ENCODE data around the gene PIPOX.

The PIPOX gene

GRCh38 chr17:29049541-29050145 is 6.7 kb downstream of the PIPOX start:
- DNase-seq = no peak

DNA sequence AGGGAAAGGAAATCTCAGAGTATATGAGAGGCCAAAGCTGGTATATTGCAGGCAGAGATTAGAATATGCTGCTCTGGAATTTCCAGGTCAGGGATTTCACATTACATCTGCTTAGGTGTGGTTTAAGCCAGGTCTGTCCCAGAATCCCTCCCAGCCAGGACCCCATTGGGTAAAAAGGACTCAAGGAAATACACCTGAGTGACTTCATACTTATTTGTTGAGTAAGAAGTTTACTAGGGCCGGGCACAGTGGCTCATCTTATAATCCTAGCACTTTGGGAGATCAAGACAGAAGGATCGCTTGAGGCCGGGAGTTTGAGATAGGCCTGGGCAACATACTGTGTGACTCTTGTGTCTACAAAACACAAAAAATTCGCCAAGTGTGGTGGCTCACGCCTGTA is 7.2 kb downstream of the PIPOX start:
- no peak for DNase-seq

- DNase-seq = no peak
Observed at GRCh38 chr17:29051194-29051593, 8.3 kb downstream of the PIPOX start.

DNA sequence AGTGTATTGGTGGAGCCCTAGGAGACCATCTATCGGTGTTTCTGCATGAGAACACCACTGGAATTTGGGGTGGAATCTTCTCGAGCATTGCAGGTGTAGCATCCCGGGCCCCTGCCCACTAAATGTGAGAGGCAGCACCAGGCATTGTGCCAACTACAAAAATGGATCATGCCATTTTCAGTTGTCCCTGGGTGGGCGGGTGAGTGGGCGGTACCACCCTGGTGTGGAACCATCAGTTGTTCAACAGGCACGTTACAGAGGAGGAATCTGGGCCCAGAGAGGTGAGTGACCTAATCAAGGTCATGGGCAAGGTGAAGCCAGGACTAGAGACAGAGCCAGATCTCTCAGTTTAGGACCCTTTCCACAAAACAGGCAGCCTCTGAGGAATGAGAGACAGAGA is 8.8 kb downstream of the PIPOX start:
- DNase-seq = no peak

DNA sequence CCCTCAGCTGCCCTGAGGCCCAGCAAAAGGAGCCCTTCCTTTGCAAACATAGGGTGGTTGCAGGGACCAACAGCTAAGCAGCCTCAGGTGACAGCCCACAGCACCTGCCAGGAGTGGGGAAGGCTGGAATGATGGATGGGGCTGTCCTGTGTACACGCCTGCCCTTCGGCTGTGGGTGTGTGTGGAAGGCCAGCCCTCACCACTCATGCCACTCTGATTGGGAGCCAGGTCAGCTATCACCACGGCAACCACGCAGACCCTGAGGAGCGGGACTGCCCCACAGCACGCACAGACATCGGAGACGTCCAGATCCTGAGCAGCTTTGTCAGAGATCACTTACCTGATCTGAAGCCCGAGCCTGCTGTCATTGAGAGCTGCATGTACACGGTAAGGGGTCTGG is 11.9 kb downstream of the PIPOX start:
- no peak for DNase-seq

DNA sequence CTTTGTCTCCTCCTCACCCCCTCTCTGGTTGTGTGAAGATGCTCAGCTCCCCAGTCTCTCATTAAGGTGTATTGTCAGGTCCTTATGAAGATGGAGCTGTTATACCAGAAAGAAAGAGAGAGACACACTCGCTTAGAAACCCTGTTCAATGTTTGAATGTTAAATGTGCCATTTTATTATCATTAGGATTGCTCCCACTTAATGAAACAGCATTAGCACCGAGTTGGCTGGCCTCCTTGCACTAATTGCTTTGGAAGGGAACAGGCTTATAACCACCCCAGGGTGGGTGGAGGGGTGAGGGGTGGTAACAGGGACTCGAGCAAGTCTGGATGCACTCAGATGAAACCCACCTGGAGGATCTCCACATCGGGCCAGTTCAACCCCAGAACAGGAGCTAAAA is 14.4 kb downstream of the PIPOX start:
- DNase-seq = no peak

- peak; percentile 24 to 46 for DNase-seq
Observed at GRCh38 chr17:29058391-29058790, 15.4 kb downstream of the PIPOX start.

DNA sequence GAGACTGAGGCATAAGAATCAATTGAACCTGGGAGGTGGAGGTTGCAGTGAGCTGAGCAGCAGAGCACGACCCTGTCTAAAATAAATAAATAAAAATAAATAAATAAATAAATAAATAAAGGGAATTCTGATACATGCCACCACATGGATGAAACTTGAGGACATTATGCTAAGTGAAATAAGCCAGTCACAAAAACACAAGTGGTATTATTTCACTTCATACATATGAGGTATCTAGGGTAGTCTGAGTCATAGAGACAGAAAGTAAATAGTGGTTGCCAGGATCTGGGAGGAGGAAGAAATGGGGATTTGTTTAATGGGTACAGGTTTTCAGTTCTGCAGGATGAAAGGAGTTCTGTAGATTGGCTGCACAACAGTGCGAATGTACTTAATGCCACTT is 16.3 kb downstream of the PIPOX start:
- peak in 1 of 2 donors; percentile 18 for DNase-seq

DNA sequence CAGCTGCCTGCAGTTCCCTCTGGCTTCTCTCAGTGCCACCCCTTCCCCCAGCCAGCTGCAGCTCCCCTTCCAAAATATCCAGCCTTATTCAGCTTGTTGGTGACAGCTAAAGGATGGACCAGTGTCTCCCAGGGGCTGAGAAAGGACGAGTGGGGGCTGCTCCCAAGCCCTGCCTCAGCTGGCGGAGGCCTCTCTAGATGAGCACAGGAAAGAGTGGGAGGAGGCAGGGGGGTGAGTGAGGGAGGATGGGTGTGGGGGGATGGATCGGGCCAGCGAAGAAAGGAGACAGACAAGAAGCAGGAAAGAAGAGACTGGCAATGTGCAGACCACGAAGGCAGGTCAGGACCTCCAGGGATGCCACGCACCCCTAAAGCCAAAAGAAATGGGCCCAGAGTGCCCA is 17.5 kb downstream of the PIPOX start:
- DNase-seq = no peak

- DNase-seq = no peak
Observed at GRCh38 chr17:29061036-29061435, 18.1 kb downstream of the PIPOX start.

DNA sequence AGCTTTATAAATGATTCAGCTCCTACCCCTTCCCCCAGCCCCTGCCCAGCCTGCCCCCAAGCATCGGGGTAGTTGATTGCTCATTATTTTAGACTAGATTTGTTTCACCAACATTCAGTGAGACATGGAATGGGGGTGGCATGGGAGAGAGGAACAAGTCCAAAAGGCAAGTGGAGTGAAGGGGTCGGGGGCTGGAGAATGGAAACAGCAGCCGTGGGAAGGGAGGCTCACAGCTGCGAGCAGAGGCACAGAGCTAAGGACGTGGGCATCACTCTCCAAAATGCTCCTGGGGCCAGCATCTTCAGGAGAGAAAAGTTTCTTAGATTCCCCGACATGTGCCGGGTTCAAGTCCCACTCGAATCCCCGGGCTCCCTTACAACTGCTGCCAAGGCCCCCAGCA is 19.3 kb downstream of the PIPOX start:
- DNase-seq = no peak

GRCh38 chr17:29063992-29064391 is 21.1 kb downstream of the PIPOX start:
- peak; percentile 53 to 58 for DNase-seq

DNA sequence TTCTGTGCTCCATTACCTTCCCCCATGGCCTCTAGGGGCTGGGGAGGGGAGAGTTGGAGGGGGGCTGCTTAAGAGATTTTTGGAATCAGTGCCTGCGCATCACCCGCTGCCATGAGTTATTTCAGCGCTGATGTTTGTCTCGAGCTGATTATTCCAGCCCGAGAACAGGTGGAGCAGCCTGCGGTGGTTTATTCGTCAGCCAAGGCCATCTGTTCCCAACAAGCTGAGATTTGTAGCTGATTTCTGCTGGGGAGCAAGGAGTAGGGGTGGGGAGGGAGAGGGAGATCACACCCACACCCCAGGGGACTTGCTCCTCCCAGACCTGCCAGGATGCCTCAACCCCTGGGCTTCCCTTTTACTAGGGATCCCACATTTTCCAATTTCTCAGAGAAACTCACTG is 23.1 kb downstream of the PIPOX start:
- no peak for DNase-seq

DNA sequence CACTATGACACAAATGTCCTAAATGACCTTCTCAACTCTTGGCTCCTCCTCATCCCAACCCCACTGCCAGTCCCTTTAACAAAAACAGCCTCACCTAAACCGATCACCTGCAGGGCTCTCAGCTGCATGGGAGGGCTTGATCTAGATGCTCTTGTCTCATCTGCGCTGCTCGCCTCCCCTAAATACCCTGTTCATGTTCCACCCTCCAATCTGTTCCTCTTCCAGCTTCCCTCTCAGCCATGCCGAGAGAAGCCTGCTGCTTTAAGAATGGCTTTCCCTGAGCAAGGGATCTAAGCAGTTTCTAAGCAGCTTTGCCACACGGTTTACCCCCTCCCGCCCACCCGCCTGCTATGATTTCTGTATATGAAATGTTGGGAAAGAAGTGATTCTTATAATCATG is 23.7 kb downstream of the PIPOX start:
- DNase-seq = peak; percentile 7 to 38

DNA sequence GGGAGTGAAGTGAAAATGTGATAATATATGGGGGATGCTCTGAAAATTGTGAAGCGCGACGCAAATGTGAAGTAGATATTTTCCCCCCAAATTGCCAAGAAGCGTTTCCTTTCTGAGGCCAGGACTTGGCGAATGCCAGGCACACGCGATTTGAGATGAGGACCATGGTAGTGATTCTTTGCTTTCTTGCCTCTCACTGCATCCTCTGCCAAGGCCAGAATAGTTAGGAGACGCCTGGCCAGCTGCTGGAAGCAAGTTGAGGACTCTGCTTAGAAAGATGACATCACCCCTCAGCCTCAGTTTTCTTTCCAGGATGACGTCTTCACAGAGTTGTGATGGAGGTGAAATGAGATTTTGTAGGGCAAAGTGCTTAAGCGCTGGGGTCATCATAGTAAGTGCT is 25.9 kb downstream of the PIPOX start:
- DNase-seq = no peak

- DNase-seq = no peak
Observed at GRCh38 chr17:29069526-29070041, 26.6 kb downstream of the PIPOX start.

GRCh38 chr17:29070308-29070707 is 27.4 kb downstream of the PIPOX start:
- no peak for DNase-seq

DNA sequence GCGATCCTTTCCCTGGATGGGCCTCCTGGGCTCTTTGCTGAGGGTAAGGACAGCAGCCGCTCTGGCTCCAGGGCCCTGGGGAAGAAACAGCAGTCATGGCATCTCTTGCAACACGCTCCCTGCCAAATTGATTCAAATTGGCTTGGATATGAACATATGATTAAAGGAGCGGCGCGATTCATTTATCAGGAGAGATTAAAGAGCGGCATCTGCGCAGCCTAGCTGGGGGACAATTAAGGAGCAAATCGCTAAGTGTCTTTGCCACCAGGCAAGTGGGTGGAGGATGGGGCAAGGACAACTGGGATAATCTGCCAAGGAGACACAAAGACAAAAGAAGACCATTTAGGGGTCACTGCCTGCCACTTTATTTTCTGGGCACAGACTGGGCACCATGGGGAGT is 27.8 kb downstream of the PIPOX start:
- DNase-seq = no peak

GRCh38 chr17:29071303-29071702 is 28.4 kb downstream of the PIPOX start:
- DNase-seq = no peak

GRCh38 chr17:29073045-29073444 is 30.1 kb downstream of the PIPOX start:
- no peak for DNase-seq

DNA sequence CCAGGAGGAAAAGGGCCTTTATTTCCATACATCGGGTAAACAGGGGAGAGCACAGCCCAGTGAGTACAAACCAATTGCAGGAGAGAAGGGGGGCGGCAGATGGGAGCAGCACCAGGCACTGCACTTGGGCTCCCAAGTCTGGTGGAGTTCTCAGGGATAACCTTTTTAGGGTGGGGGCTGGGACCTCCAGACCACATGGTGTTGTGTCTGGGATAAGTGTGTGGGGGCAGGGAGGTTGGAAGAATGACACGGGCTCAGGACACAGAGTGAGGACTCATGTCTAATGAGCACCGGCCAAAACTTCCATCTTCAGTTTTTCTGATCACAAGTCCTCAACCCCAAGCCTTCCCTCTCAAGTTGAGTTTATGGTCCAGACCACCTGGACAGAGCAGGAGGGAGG is 30.6 kb downstream of the PIPOX start:
- no peak for DNase-seq

- DNase-seq = no peak
Observed at GRCh38 chr17:29074488-29074887, 31.5 kb downstream of the PIPOX start.

DNA sequence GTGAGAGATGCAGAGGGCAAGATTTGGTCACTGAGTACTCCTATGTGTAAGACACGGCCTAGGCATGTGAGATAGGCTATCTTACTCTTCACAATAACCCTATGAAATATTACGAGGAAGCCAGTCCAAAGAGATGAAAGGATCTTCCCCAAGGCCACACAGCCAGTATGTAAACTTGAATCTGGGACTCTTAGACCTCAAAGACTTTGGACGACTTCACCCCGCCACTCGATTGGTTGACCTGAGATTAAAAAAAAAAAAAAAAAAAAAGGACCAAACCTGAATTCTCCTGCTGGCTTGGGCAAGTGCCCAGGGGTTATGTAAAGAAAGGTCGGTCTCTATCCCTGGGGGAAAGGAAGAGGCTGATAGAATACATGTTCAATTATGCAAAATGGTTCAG is 33.1 kb downstream of the PIPOX start:
- DNase-seq = no peak

DNA sequence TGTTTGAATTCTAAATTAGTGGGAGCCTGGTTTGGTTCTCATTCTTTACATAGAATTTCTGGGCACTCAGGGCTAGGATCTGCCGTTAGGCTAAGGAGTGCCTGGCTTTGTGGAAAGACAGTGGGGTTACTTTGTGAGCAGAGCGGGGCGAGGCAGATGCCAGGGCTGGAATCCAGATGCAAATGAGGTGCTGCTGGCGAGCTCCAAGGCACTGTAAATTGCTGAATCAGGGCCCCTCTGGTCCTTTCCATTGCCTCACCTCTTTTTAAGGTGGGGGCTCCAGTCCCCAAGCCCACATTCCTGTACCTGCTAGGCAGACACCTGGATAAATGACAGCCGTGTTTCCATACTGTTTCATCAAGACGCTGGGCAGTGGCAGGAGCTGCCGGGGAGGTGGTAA is 33.8 kb downstream of the PIPOX start:
- no peak for DNase-seq

DNA sequence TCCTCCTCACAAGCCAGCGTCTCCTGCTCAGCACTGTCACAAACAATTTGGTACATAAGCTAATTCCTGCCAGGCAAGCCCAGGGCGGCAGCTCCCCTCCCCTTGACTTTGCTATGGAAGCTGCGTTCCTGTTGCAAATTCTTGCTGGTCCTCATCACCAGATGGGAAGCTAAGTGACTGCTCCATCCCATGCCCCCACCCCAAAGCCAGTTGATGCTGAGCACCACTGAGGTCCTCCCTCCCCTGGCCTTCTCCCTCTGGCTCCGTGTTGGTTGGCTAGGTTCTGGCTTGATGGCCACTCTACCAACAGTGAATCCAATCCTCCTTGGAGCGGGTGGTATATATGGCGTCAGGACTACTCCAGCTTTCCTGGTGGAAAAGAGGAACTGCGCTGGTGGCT is 34.4 kb downstream of the PIPOX start:
- no peak for DNase-seq

All from inflammatory macrophage (primary cell).